B cell (primary cell): ENCODE results near the gene MOGAT1. TPM values are rescaled to one million over a fixed set of nuclear protein-coding genes. Genes with fewer than 3 reads are reported as not detected.

Source experiments
- ATAC-seq: fragments of 200-7000 bp; cut with Tn5 transposase; one replicate; pipeline ENCODE4 v1.10.0; 2021; ENCODE audit warnings: low read depth, mild to moderate bottlenecking, moderate number of reproducible peaks, moderate library complexity
- CTCF ChIA-PET: fragments of 350-600 bp; sonication (Branson Sonifier 250); formaldehyde crosslinking; loops from one replicate; lab custom pipeline; 2021; ENCODE audit warnings: antibody characterized with exemption, inconsistent platforms; lab: Charles Lee
- POLR2A ChIA-PET: fragments of 350-600 bp; sonication (Branson Sonifier 250); formaldehyde crosslinking; loops from one replicate; lab custom pipeline; 2021; ENCODE audit warnings: antibody characterized with exemption; lab: Charles Lee
- DNase-seq: peaks from one replicate; pipeline ENCODE4 v3.0.0; 2013
- H2AFZ ChIP-seq: 2 replicates; pipeline ENCODE4 v1.6.1; 2012; ENCODE audit warnings: mild to moderate bottlenecking, low read depth, low read length; ENCODE audit not compliant: insufficient read depth, poor library complexity, severe bottlenecking
- H3K27ac ChIP-seq, 2 donors: 1 replicate in 1 of 2; 2 replicates in 1 of 2; pipeline ENCODE4 v1.5.1; 2012 to 2013; ENCODE audit warnings: low read length in 2 of 2, mild to moderate bottlenecking in 2 of 2, moderate library complexity in 1 of 2
- H3K27me3 ChIP-seq, 4 experiments: fragments of 200-600 bp in 1 of 4; sonication (generic) in 1 of 4; replicated peaks in 1 of 4; 1 replicate in 2 of 4; 2 replicates in 2 of 4; pipeline versions ENCODE4 v1.6.1 to v1.7.0; 2013 to 2016; ENCODE audit warnings: low read length in 3 of 4, mild to moderate bottlenecking in 2 of 4, mixed read lengths in 1 of 4, moderate library complexity in 1 of 4; ENCODE audit not compliant: insufficient read depth in 4 of 4, control insufficient read depth in 3 of 4; ENCODE audit errors: control extremely low read depth in 1 of 4
- H3K36me3 ChIP-seq, 2 experiments: replicated peaks in 1 of 2; 1 replicate in 1 of 2; 2 replicates in 1 of 2; pipeline versions ENCODE4 v1.6.1 to v1.7.1; 2013; ENCODE audit warnings: low read length in 1 of 2; ENCODE audit not compliant: insufficient read depth in 2 of 2, control insufficient read depth in 1 of 2; ENCODE audit errors: control extremely low read depth in 1 of 2, extremely low read depth in 1 of 2
- H3K4me1 ChIP-seq, 2 donors: fragments of 200-600 bp in 1 of 2; sonication (generic) in 1 of 2; 1 replicate in 1 of 2; 2 replicates in 1 of 2; pipeline versions ENCODE4 v1.5.1 to v1.6.1; 2013 to 2017; ENCODE audit warnings: low read length in 2 of 2; ENCODE audit not compliant: control insufficient read depth in 2 of 2, insufficient read depth in 2 of 2
- H3K4me2 ChIP-seq: replicated peaks from 2 replicates; pipeline ENCODE3; 2012; ENCODE audit warnings: mild to moderate bottlenecking, low read depth, low read length; ENCODE audit not compliant: poor library complexity, severe bottlenecking
- H3K4me3 ChIP-seq, 5 experiments: fragments of 200-600 bp in 1 of 5; sonication (generic) in 1 of 5; 1 replicate in 3 of 5; 2 replicates in 2 of 5; pipeline versions ENCODE4 v1.5.1 to v1.7.0; 2011 to 2016; ENCODE audit warnings: low read length in 4 of 5, mild to moderate bottlenecking in 4 of 5, low read depth in 2 of 5, control low read depth in 1 of 5, moderate library complexity in 1 of 5; ENCODE audit not compliant: insufficient read depth in 1 of 5; ENCODE audit errors: control extremely low read depth in 1 of 5, extremely low read depth in 1 of 5
- H3K79me2 ChIP-seq: fragments of 200-600 bp; sonication (generic); one replicate; pipeline ENCODE4 v1.6.0; 2016; ENCODE audit warnings: low read length; ENCODE audit not compliant: control insufficient read depth, insufficient read depth
- H3K9ac ChIP-seq: fragments of 200-600 bp; sonication (generic); 2 replicates; pipeline ENCODE4 v1.6.1; 2017; ENCODE audit warnings: mild to moderate bottlenecking, low read length, moderate library complexity
- H3K9me3 ChIP-seq, 3 donors: one replicate each; pipeline versions ENCODE4 v1.6.1 to v1.7.1; 2013; ENCODE audit warnings: low read length in 2 of 3; ENCODE audit not compliant: control insufficient read depth in 2 of 3, insufficient read depth in 1 of 3; ENCODE audit errors: control extremely low read depth in 1 of 3
- H4K20me1 ChIP-seq: 2 replicates; pipeline ENCODE4 v1.6.0; 2012; ENCODE audit warnings: mild to moderate bottlenecking, low read length; ENCODE audit not compliant: insufficient read depth, control insufficient read depth, poor library complexity, severe bottlenecking
- H3K27ac Mint-ChIP-seq: one replicate; pipeline ENCODE4 v1.8.0; 2021; ENCODE audit warnings: mixed read lengths
- H3K27me3 Mint-ChIP-seq: one replicate; pipeline ENCODE4 v1.8.0; 2021; ENCODE audit warnings: mixed read lengths
- H3K4me1 Mint-ChIP-seq: one replicate; pipeline ENCODE4 v1.8.0; 2021; ENCODE audit warnings: mixed read lengths
- H3K4me3 Mint-ChIP-seq: one replicate; pipeline ENCODE4 v1.8.0; 2021; ENCODE audit warnings: mixed read lengths
- H3K9me3 Mint-ChIP-seq: one replicate; pipeline ENCODE4 v1.8.0; 2022; ENCODE audit warnings: mixed read lengths; ENCODE audit not compliant: insufficient read depth
- CTCF ChIP-seq: fragments of 200-600 bp; IDR thresholded peaks from one replicate; pipeline ENCODE4 v1.8.0; 2022; ENCODE audit warnings: antibody characterized with exemption, mild to moderate bottlenecking
- EZH2 ChIP-seq: IDR thresholded peaks from 2 replicates; pipeline ENCODE4 v1.6.1; 2012; ENCODE audit warnings: borderline replicate concordance, low read depth, mild to moderate bottlenecking, moderate library complexity, low read length; ENCODE audit not compliant: insufficient read depth, poor library complexity, severe bottlenecking
- WGBS: methylation state at CpG from one replicate; pipeline ENCODE4 v1.1.5; 2013; ENCODE audit warnings: missing lambda C conversion rate; ENCODE audit not compliant: insufficient coverage; 5-methylcytosine and 5-hydroxymethylcytosine counted together
- intact Hi-C: fragments of 100-400 bp; cut with micrococcal nuclease; formaldehyde crosslinking; loops from one replicate; pipeline ENCODE4 v1.10.0; 2022
- polyA plus RNA-seq: library from polyadenylated mRNA; depleted of rRNA; stranded (reverse); fragments of >200 nt; gene quantifications from 2 replicates; pipeline ENCODE4 v1.2.3, GENCODE V29; 2012
- total RNA-seq, 2 donors: library from RNA; stranded (reverse); fragments of 120-200 nt in 1 of 2; gene quantifications; 1 replicate in 1 of 2; 2 replicates in 1 of 2; pipeline versions ENCODE4 v1.2.3 to v1.2.4, GENCODE V29; 2013 to 2022

Gene MOGAT1
- total and polyA plus RNA-seq, 2 donors (not counting 1 experiment from before 2014, with no cell fraction given): not detected

DNA sequence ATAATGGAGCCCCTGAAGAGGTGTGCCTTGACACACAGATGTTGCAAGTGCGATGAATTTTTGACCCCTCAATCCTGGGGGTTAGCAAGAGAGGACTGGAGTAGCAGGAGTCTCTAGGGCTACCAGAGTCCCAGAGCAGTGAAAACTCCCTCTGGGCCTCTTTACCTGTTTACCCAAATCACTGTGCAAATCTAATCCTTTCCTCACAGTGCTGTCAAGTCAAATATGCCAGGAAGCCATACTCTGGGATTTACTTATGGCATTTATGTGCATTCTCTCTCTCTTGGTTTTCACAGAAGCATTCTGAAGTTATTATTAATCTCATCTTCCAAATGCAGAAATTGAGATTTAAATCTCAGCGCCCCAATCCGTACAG is 62.0 kb downstream of the MOGAT1 start:
- Histone ChIP-seq H3K4me1 (peaks cover 0 to 4% of the 10 kb centered on the region in 2 donors), H4K20me1 (no peaks in the 10 kb centered on the region), H3K4me2 (no peak overlapping the region), H3K9me3 (no peaks in the 10 kb centered on the region), H3K4me3 (no peak overlapping the region), H2AFZ (no peak overlapping the region), H3K79me2 (no peaks in the 10 kb centered on the region), H3K36me3 (no peaks in the 10 kb centered on the region), H3K9ac (no peak overlapping the region), H3K27me3 (no peaks in the 10 kb centered on the region), H3K27ac (no peak overlapping the region)
- ChIA-PET POLR2A (no interaction called here), CTCF (no interaction called here)
- 82% methylated on average over 3 of the region's 3 CpGs for WGBS
- Mint-ChIP-seq H3K9me3 (no peaks in the 10 kb centered on the region), H3K4me1 (peaks cover 6% of the 10 kb centered on the region), H3K4me3 (no peak overlapping the region), H3K27ac (no peak overlapping the region), H3K27me3 (peaks cover 9% of the 10 kb centered on the region)
- intact Hi-C loops: no loop called here
- no peak for TF ChIP-seq CTCF
- no peak for TF ChIP-seq EZH2
- no peak for ATAC-seq
- DNase-seq: no peak

- no peak overlapping the region for H3K9ac ChIP-seq
- Mint-ChIP-seq H3K27ac (no peak overlapping the region), H3K4me1 (peaks cover 6% of the 10 kb centered on the region), H3K4me3 (no peak overlapping the region), H3K9me3 (no peaks in the 10 kb centered on the region), H3K27me3 (peaks cover 13% of the 10 kb centered on the region)
- no peak overlapping the region for H3K4me3 ChIP-seq
- peaks cover 0 to 4% of the 10 kb centered on the region in 2 donors for H3K4me1 ChIP-seq
- no peak overlapping the region for H3K4me2 ChIP-seq
- no peak for TF ChIP-seq CTCF
- TF ChIP-seq EZH2: no peak
- H2AFZ ChIP-seq: no peak overlapping the region
- H3K27me3 ChIP-seq: no peaks in the 10 kb centered on the region
- no peaks in the 10 kb centered on the region for H4K20me1 ChIP-seq
- ChIA-PET POLR2A (no interaction called here), CTCF (interaction anchor here (0.6 kb wide), 1 partner anchor 950 kb away, joined by 3 read pairs; no protein-coding TSS in a partner anchor)
- H3K79me2 ChIP-seq: no peaks in the 10 kb centered on the region
- 89% methylated on average over 6 of the region's 10 CpGs for WGBS
- intact Hi-C loops: no loop called here
- no peaks in the 10 kb centered on the region for H3K36me3 ChIP-seq
- DNase-seq: no peak
- no peak for ATAC-seq
- H3K27ac ChIP-seq: no peak overlapping the region
- no peaks in the 10 kb centered on the region for H3K9me3 ChIP-seq
These were observed 62.6 kb downstream of the MOGAT1 start for GRCh38 chr2:222733846-222734702.
